Breast epithelium (tissue), 3 donors: ENCODE data around the gene AHNAK2.

Experiments
- CTCF ChIP-seq, 3 donors: fragments of 450-650 bp; IDR thresholded peaks; one replicate each; pipeline ENCODE4 v1.5.1; 2016 to 2017; ENCODE audit warnings: antibody characterized with exemption in 3 of 3, mild to moderate bottlenecking in 3 of 3, moderate library complexity in 3 of 3
- POLR2A ChIP-seq: fragments of 450-650 bp; IDR thresholded peaks from one replicate; pipeline ENCODE4 v1.6.1; 2016; ENCODE audit warnings: antibody characterized with exemption, mild to moderate bottlenecking, moderate library complexity
- POLR2AphosphoS5 ChIP-seq, 3 donors: sonication (generic); formaldehyde crosslinking; IDR thresholded peaks; one replicate each; pipeline ENCODE4 v1.6.1; 2017; ENCODE audit warnings: antibody characterized with exemption in 3 of 3

GRCh38 chr14:104898195-104898558 is 80.0 kb downstream of the AHNAK2 start:
- TF ChIP-seq POLR2AphosphoS5 (IDR thresholded peaks at IDR 0.05) = no peak
- no peak for TF ChIP-seq CTCF (IDR thresholded peaks at IDR 0.05)
- TF ChIP-seq POLR2A = no peak
